HepG2 (cell line): ENCODE data around the gene EPDR1. TPM values are rescaled to one million over a fixed set of nuclear protein-coding genes. Genes with fewer than 3 reads are reported as not detected.

Experiments
- ATAC-seq: fragments of 200-7000 bp; cut with Tn5 transposase; 3 replicates; pipeline ENCODE4 v1.9.1; 2020; ENCODE audit warnings: mild to moderate bottlenecking, moderate library complexity
- BruUV-seq: library from RNA; stranded (reverse); fragments of 400-500 nt; replicated peaks from 2 replicates; lab custom pipeline; 2021; lab: Mats Ljungman, UMichigan
- CTCF ChIA-PET: fragments of 300-600 bp; formaldehyde crosslinking; extraction: SDS; loops from one replicate; lab custom pipeline; 2021; ENCODE audit warnings: low total read pairs, inconsistent platforms, low intra/inter-chr PET ratio; lab: Yijun Ruan, JAX
- POLR2A ChIA-PET: fragments of 350-600 bp; sonication (Branson Sonifier 250); formaldehyde crosslinking; loops from one replicate; lab custom pipeline; 2020; ENCODE audit warnings: antibody characterized with exemption, inconsistent platforms; lab: Yijun Ruan, JAX
- DNase-seq: peaks from one replicate; pipeline ENCODE4 v3.0.0-alpha.2; 2015; ENCODE audit warnings: low spot score
- FAIRE-seq: peaks from 3 replicates; lab custom pipeline; 2011; peaks lifted over from hg19 to GRCh38; lab: Jason Lieb, UNC
- H2AFZ ChIP-seq: one replicate; pipeline ENCODE4 v1.6.1; 2011; ENCODE audit warnings: low read length, inconsistent platforms
- H3K27ac ChIP-seq: fragments of 300-600 bp; 3 replicates; pipeline ENCODE4 v1.8.0; 2011; ENCODE audit warnings: mixed run types, mild to moderate bottlenecking, mixed read lengths, low read length, inconsistent platforms; ENCODE audit not compliant: insufficient read depth; ENCODE audit errors: extremely low read length
- H3K27me3 ChIP-seq, 2 experiments: fragments of 200-600 bp in 1 of 2; 2 replicates in 1 of 2; 3 replicates in 1 of 2; pipeline versions ENCODE4 v1.6.0 to v1.8.0; 2011; ENCODE audit warnings: low read length in 2 of 2, mild to moderate bottlenecking in 2 of 2, moderate library complexity in 2 of 2, inconsistent platforms in 1 of 2; ENCODE audit not compliant: insufficient read depth in 2 of 2, control insufficient read depth in 1 of 2
- H3K36me3 ChIP-seq, 2 experiments: fragments of 200-600 bp in 1 of 2; replicated peaks in 1 of 2; 2 replicates in 1 of 2; 3 replicates in 1 of 2; pipeline versions ENCODE4 v1.5.1 to v1.8.0; 2011; ENCODE audit warnings: low read length in 2 of 2, inconsistent platforms in 1 of 2; ENCODE audit not compliant: insufficient read depth in 2 of 2, control insufficient read depth in 1 of 2
- H3K4me1 ChIP-seq: 2 replicates; pipeline ENCODE4 v1.5.1; 2012; ENCODE audit warnings: low read length, inconsistent platforms; ENCODE audit not compliant: insufficient read depth
- H3K4me2 ChIP-seq: 2 replicates; pipeline ENCODE4 v1.6.0; 2011; ENCODE audit warnings: low read depth, low read length, inconsistent platforms
- H3K4me3 ChIP-seq, 3 experiments: fragments of 200-600 bp in 1 of 3; sonication (generic), shearing (Covaris generic) in 1 of 3; replicated peaks in 1 of 3; 2 replicates each; pipeline ENCODE4 v1.5.1; 2011 to 2016; ENCODE audit warnings: low read length in 3 of 3, inconsistent platforms in 2 of 3, low read depth in 2 of 3, mild to moderate bottlenecking in 2 of 3, control low read depth in 1 of 3, mixed read lengths in 1 of 3; ENCODE audit not compliant: insufficient read depth in 1 of 3
- H3K79me2 ChIP-seq: one replicate; pipeline ENCODE4 v1.6.1; 2011; ENCODE audit warnings: low read length, inconsistent platforms; ENCODE audit not compliant: insufficient read depth
- H3K9ac ChIP-seq: 2 replicates; pipeline ENCODE4 v1.6.0; 2011; ENCODE audit warnings: mild to moderate bottlenecking, low read depth, low read length, inconsistent platforms; ENCODE audit not compliant: insufficient read depth
- H3K9me3 ChIP-seq: 2 replicates; pipeline ENCODE4 v1.5.1; 2012; ENCODE audit warnings: mild to moderate bottlenecking, low read length
- H4K20me1 ChIP-seq: 2 replicates; pipeline ENCODE4 v1.6.0; 2011; ENCODE audit warnings: inconsistent platforms, mild to moderate bottlenecking, low read length, moderate library complexity; ENCODE audit not compliant: insufficient read depth
- ATRX ChIP-seq: sonication (generic); formaldehyde crosslinking; IDR thresholded peaks from 2 replicates; pipeline ENCODE4 v1.4.0; 2020; ENCODE audit warnings: missing genetic modification reagents, borderline replicate concordance
- BCL6 ChIP-seq: IDR thresholded peaks from 2 replicates; pipeline ENCODE4 v1.6.1; 2016; ENCODE audit warnings: missing genetic modification reagents, missing compliant biosample characterization
- CC2D1A ChIP-seq: sonication (generic); formaldehyde crosslinking; IDR thresholded peaks from 2 replicates; pipeline ENCODE4 v1.8.1; 2023; ENCODE audit warnings: mild to moderate bottlenecking, missing genetic modification reagents
- CEBPB ChIP-seq: IDR thresholded peaks from 2 replicates; pipeline ENCODE4 v1.6.1; 2011; ENCODE audit warnings: low read depth, low read length, improper control_type of control experiment, borderline replicate concordance
- DPF2 ChIP-seq: sonication (generic); formaldehyde crosslinking; IDR thresholded peaks from 2 replicates; pipeline ENCODE4 v1.4.0; 2020; ENCODE audit warnings: mild to moderate bottlenecking, low read depth, missing genetic modification reagents, borderline replicate concordance
- HNRNPL ChIP-seq: fragments of 200-400 bp; formaldehyde crosslinking; IDR thresholded peaks from 2 replicates; pipeline ENCODE4 v1.6.1; 2017; ENCODE audit warnings: mild to moderate bottlenecking, low read depth, low read length
- IRF2 ChIP-seq: IDR thresholded peaks from 2 replicates; pipeline ENCODE4 v1.6.1; 2018; ENCODE audit warnings: missing genetic modification reagents, missing compliant biosample characterization
- MIER2 ChIP-seq: IDR thresholded peaks from 2 replicates; pipeline ENCODE4 v1.6.1; 2016; ENCODE audit warnings: missing biosample characterization, missing genetic modification reagents
- NR2F1 ChIP-seq, 2 experiments: fragments of 450-650 bp in 1 of 2; formaldehyde crosslinking in 1 of 2; IDR thresholded peaks; 2 replicates each; pipeline versions ENCODE4 v1.5.0 to v1.6.1; 2016 to 2020; ENCODE audit warnings: mild to moderate bottlenecking in 1 of 2, missing compliant biosample characterization in 1 of 2, missing genetic modification reagents in 1 of 2, moderate library complexity in 1 of 2
- PHB2 ChIP-seq: fragments of 450-650 bp; IDR thresholded peaks from 2 replicates; pipeline ENCODE4 v1.6.1; 2018; ENCODE audit not compliant: partially characterized antibody
- PHF5A ChIP-seq: IDR thresholded peaks from one replicate; pipeline ENCODE4 v1.6.1; 2018; ENCODE audit warnings: low read depth, missing genetic modification reagents; ENCODE audit not compliant: unreplicated experiment
- RNF2 ChIP-seq: fragments of 450-650 bp; conservative IDR thresholded peaks from 2 replicates; pipeline ENCODE4 v1.6.1; 2016; ENCODE audit warnings: low read depth
- ZBTB25 ChIP-seq: IDR thresholded peaks from 2 replicates; pipeline ENCODE4 v1.6.1; 2018; ENCODE audit warnings: missing genetic modification reagents
- ZNF12 ChIP-seq: sonication (generic); formaldehyde crosslinking; IDR thresholded peaks from 2 replicates; pipeline ENCODE4 v1.5.0; 2020; ENCODE audit warnings: missing genetic modification reagents
- ZNF232 ChIP-seq: sonication (generic); formaldehyde crosslinking; IDR thresholded peaks from 2 replicates; pipeline ENCODE4 v1.4.0; 2020; ENCODE audit warnings: missing genetic modification reagents, borderline replicate concordance
- ZNF235 ChIP-seq: sonication (generic); formaldehyde crosslinking; IDR thresholded peaks from 2 replicates; pipeline ENCODE4 v1.8.1; 2023; ENCODE audit warnings: mild to moderate bottlenecking, missing genetic modification reagents, borderline replicate concordance
- ZNF30 ChIP-seq: sonication (generic); formaldehyde crosslinking; IDR thresholded peaks from 2 replicates; pipeline ENCODE4 v1.5.0; 2020; ENCODE audit warnings: mild to moderate bottlenecking, missing genetic modification reagents
- ZNF530 ChIP-seq: sonication (generic); formaldehyde crosslinking; IDR thresholded peaks from 2 replicates; pipeline ENCODE4 v1.5.0; 2020; ENCODE audit warnings: low read depth, mild to moderate bottlenecking, missing genetic modification reagents
- ZNF562 ChIP-seq: sonication (generic); formaldehyde crosslinking; IDR thresholded peaks from 2 replicates; pipeline ENCODE4 v1.8.0; 2022; ENCODE audit warnings: missing genetic modification reagents, borderline replicate concordance
- ZNF691 ChIP-seq: sonication (generic); formaldehyde crosslinking; IDR thresholded peaks from 2 replicates; pipeline ENCODE4 v1.4.0; 2020; ENCODE audit warnings: missing genetic modification reagents, low read depth, mild to moderate bottlenecking, borderline replicate concordance
- ZSCAN20 ChIP-seq: sonication (generic); formaldehyde crosslinking; IDR thresholded peaks from 2 replicates; pipeline ENCODE4 v1.4.0; 2020; ENCODE audit warnings: missing genetic modification reagents, mild to moderate bottlenecking, borderline replicate concordance
- ZSCAN25 ChIP-seq: sonication (generic); formaldehyde crosslinking; IDR thresholded peaks from 2 replicates; pipeline ENCODE4 v1.8.0; 2022; ENCODE audit warnings: mild to moderate bottlenecking, missing genetic modification reagents
- whole genome bisulfite sequencing: methylation state at CpG from one replicate; pipeline ENCODE4 v1.1.6; 2017; ENCODE audit warnings: low lambda C conversion rate; 5-methylcytosine and 5-hydroxymethylcytosine counted together
- in situ Hi-C: cut with HindIII; loops from 2 replicates; pipeline ENCODE4 v1.10.0; 2017; ENCODE audit warnings: low pct_unique_long_range_greater_than_20kb; ENCODE audit not compliant: extremely low pct_ligation_motif_present
- intact Hi-C: fragments of 100-400 bp; cut with micrococcal nuclease; formaldehyde crosslinking; loops from one replicate; pipeline ENCODE4 v1.10.0; 2022; ENCODE audit not compliant: unreplicated experiment
- polyA plus RNA-seq, 8 experiments: library from polyadenylated mRNA; depleted of rRNA in 3 of 8; stranded (reverse) in 7 of 8; unstranded in 1 of 8; fragments of >200 nt; fragmentation: Illumina TruSeq in 4 of 8; extraction: Trizol in 4 of 8; gene quantifications; 2 replicates each; pipeline versions ENCODE4 v1.2.1 to v1.2.3, GENCODE V29; 2011 to 2016; ENCODE audit warnings: low read depth in 4 of 8, missing spikeins in 1 of 8, mixed read lengths in 1 of 8; ENCODE audit not compliant: insufficient read depth in 1 of 8
- total RNA-seq, 5 experiments: library from RNA; depleted of rRNA; stranded (reverse); fragments of >200 nt; fragmentation: Illumina TruSeq; extraction: Trizol; gene quantifications; 2 replicates each; pipeline ENCODE4 v1.2.3, GENCODE V29; 2016; ENCODE audit warnings: low read depth in 1 of 5
- TF ChIP-seq, protein P1 (sequence below): IDR thresholded peaks from 2 replicates; pipeline ENCODE4 v1.6.1; 2016; ENCODE audit warnings: mild to moderate bottlenecking, missing biosample characterization, missing genetic modification reagents

Gene EPDR1
- total and polyA plus RNA-seq, 2 of the 13 experiments (the other 11 are each of a cell fraction or from before 2014, with no cell fraction given) = 38.3 to 50.2 TPM

GRCh38 chr7:37971491-37971890 is 51.1 kb downstream of the EPDR1 start (continued):
- TF ChIP-seq ZNF691 (CRISPR knock-in tag) (no peak), HNRNPL (no peak), ZNF12 (CRISPR knock-in tag) (no peak), ATRX (no peak), NR2F1 (CRISPR knock-in tag; IDR thresholded peaks at IDR 0.05) (no peak), DPF2 (CRISPR knock-in tag) (no peak), PHB2 (no peak), ZNF530 (CRISPR knock-in tag) (no peak), CEBPB (no peak), ZNF30 (CRISPR knock-in tag) (no peak), ZSCAN20 (CRISPR knock-in tag) (no peak)
- TF ChIP-seq, protein P1, sequence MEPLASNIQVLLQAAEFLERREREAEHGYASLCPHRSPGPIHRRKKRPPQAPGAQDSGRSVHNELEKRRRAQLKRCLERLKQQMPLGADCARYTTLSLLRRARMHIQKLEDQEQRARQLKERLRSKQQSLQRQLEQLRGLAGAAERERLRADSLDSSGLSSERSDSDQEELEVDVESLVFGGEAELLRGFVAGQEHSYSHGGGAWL = no peak

DNA sequence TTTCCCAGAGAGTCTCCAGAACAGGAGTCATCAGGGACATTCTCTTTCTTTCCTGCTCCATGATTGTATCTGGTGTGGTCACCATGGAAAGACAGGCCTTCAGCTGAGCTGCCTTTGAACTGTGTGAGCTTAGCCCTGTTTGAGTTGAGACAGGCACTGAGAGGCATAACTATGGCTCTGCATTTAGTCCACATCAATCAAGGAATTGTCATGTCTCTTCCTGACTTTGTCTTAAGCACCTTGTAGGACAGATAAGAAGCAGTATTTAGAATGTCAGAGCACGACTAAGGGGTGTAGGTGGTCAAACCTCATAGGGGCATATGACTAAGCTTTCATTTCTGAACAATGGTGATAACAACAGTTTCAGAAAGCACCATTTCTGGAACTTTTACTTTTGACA is 53.5 kb downstream of the EPDR1 start:
- Histone ChIP-seq H4K20me1 (no peaks in the 10 kb centered on the region), H3K9ac (no peak overlapping the region), H3K9me3 (no peaks in the 10 kb centered on the region), H3K4me1 (no peaks in the 10 kb centered on the region), H3K79me2 (no peaks in the 10 kb centered on the region), H3K36me3 (no peaks in the 10 kb centered on the region), H3K27me3 (no peaks in the 10 kb centered on the region), H2AFZ (no peak overlapping the region), H3K4me2 (no peak overlapping the region), H3K4me3 (no peak overlapping the region), H3K27ac (no peak overlapping the region)
- 31% methylated on average over 1 of the region's 1 CpG for WGBS
- ChIA-PET CTCF (no interaction called here), POLR2A (no interaction called here)
- FAIRE-seq (no peak), ATAC-seq (no peak), DNase-seq (no peak)
- in situ Hi-C loops = no loop called here
- no TSS peak for BruUV-seq
- intact Hi-C loops = no loop called here
- TF ChIP-seq ZNF235 (CRISPR knock-in tag) (no peak), MIER2 (CRISPR knock-in tag) (no peak), ZNF232 (no peak), IRF2 (CRISPR knock-in tag) (no peak), ZBTB25 (CRISPR knock-in tag) (no peak), ZNF12 (CRISPR knock-in tag) (no peak), BCL6 (CRISPR knock-in tag) (no peak), PHF5A (CRISPR knock-in tag) (no peak), ZSCAN25 (no peak), RNF2 (no peak), CC2D1A (CRISPR knock-in tag) (no peak), ZNF562 (CRISPR knock-in tag) (no peak)
